ENCODE results near the gene FAM53A. TPM values are rescaled to one million over a fixed set of nuclear protein-coding genes. Genes with fewer than 3 reads are reported as not detected.

The FAM53A gene
- total RNA-seq, 4 donors from 2014 or later = 0.22 to 2.5 (median 0.47) TPM

DNA sequence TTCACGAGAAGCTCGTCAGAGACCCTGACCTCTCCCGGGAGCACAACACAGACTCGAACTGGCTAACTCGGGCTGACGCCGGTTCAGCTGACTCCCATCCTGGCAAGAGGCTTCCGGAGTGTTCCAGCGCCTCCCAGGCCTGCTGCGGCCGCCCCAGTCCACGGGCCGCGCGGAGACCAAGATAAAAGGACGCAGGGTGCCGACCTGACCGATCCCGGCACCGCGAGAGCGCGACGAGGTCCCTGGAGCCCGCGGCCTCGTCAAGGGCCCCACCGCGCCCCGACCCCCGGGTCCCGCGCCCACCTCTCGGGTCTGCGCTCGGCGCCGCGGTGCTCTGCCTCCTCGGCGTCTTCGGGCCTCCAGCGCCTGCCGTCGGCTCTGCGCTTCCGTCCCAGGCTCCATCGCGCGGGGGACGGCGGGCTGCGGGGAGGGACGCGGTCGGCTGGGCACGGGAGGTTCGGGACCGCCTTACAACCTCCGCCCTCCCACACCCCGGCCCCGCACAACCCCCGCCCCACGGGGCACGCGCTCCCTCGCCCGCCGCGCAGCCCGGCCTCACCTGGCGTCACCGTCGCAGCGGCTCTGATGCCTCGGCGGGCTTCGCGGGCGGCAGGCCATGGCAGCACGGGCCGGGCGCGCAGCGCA lies 27.6 kb upstream of the FAM53A start:
- peaks cover 16 to 78% (median 32%) of the 10 kb centered on the region in 3 donors for H3K4me1 ChIP-seq
- intact Hi-C loops (cut with DNase I) = no loop called here
- 0% methylated on average over 5 to 9 of the region's 85 CpGs for WGBS, 2 donors
- TF ChIP-seq POLR2A (IDR thresholded peaks at IDR 0.05) = no peak
- TF ChIP-seq, protein P1, sequence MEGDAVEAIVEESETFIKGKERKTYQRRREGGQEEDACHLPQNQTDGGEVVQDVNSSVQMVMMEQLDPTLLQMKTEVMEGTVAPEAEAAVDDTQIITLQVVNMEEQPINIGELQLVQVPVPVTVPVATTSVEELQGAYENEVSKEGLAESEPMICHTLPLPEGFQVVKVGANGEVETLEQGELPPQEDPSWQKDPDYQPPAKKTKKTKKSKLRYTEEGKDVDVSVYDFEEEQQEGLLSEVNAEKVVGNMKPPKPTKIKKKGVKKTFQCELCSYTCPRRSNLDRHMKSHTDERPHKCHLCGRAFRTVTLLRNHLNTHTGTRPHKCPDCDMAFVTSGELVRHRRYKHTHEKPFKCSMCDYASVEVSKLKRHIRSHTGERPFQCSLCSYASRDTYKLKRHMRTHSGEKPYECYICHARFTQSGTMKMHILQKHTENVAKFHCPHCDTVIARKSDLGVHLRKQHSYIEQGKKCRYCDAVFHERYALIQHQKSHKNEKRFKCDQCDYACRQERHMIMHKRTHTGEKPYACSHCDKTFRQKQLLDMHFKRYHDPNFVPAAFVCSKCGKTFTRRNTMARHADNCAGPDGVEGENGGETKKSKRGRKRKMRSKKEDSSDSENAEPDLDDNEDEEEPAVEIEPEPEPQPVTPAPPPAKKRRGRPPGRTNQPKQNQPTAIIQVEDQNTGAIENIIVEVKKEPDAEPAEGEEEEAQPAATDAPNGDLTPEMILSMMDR (IDR thresholded peaks at IDR 0.05) = no peak
- no peak for DNase-seq
- no peaks in the 10 kb centered on the region for H3K27me3 ChIP-seq
- peak overlapping the region; percentile 95 to 100 (median 98) for H3K27ac ChIP-seq
- peaks cover 0 to 28% (median 0%) of the 10 kb centered on the region in 3 donors for H3K36me3 ChIP-seq
- H3K4me3 ChIP-seq = peak overlapping the region; percentile 81 to 98 (median 91)
- no peaks in the 10 kb centered on the region for H3K9me3 ChIP-seq

DNA sequence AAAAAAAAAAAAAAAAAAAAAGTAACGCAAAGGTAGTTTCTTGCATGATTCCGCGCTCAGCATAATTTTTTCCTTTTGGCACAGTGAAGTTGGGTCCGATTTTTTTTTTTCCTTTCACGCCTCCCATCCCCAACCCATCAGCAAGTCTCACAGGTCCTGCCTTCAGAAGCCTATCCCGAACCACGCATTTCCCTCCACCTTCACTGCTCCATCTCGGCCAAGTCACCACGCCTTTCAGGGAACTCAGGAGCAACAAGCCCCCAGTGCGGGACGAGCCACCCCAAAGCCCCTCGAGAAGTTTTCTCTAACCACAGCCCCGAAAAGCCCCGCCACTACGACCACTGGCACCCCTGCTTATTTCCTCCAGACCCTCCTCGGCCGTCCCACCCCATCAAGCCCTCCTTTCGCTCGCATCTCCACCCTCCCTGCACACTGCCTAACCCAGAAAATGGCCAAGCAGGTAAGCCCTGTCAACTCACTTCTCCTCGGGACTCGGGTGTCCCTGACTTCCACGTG lies 27.0 kb upstream of the FAM53A start:
- no peak for DNase-seq
- H3K9me3 ChIP-seq = no peaks in the 10 kb centered on the region
- H3K27me3 ChIP-seq = no peaks in the 10 kb centered on the region
- peak overlapping the region; percentile 81 to 98 (median 91) for H3K4me3 ChIP-seq
- 3 to 5% methylated on average over 22 of the region's 22 CpGs for WGBS, 2 donors
- peaks cover 16 to 72% (median 32%) of the 10 kb centered on the region in 3 donors for H3K4me1 ChIP-seq
- peak overlapping the region; percentile 95 to 100 (median 98) for H3K27ac ChIP-seq
- TF ChIP-seq POLR2A (IDR thresholded peaks at IDR 0.05) = no peak
- TF ChIP-seq, protein P1 (IDR thresholded peaks at IDR 0.05) = no peak
- peaks cover 0 to 28% (median 1%) of the 10 kb centered on the region in 3 donors for H3K36me3 ChIP-seq
- intact Hi-C loops (cut with DNase I) = no loop called here

DNA sequence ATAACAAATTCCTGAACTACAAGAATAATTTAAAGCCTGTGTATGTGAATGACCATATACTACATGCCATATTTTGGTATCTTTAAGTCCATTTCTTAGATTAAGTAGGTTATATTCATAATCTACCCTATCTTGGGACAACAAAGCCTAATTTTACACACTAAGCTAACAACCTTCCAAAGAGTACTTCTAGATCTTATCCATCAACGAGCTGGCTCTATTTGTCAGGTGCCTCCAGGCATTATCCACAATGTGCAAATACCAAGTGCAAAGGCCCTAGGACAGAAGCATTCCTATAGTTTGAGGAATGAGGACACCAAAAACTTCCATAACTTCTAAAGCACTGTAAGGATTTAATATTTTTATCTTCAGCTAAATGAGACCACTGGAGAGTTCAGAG lies 24.5 kb upstream of the FAM53A start:
- Histone ChIP-seq H3K9me3 (no peaks in the 10 kb centered on the region), H3K36me3 (peaks cover 0 to 47% (median 4%) of the 10 kb centered on the region in 3 donors), H3K4me1 (peaks cover 8 to 49% (median 21%) of the 10 kb centered on the region in 3 donors), H3K27ac (no peak overlapping the region), H3K4me3 (no peak overlapping the region), H3K27me3 (no peaks in the 10 kb centered on the region)
- WGBS, 2 donors = 25 to 31% methylated on average over 1 of the region's 1 CpG
- no peak for DNase-seq
- intact Hi-C loops (cut with DNase I) = no loop called here
- no peak for TF ChIP-seq POLR2A (IDR thresholded peaks at IDR 0.05)
- TF ChIP-seq, protein P1 (IDR thresholded peaks at IDR 0.05) = no peak

DNA sequence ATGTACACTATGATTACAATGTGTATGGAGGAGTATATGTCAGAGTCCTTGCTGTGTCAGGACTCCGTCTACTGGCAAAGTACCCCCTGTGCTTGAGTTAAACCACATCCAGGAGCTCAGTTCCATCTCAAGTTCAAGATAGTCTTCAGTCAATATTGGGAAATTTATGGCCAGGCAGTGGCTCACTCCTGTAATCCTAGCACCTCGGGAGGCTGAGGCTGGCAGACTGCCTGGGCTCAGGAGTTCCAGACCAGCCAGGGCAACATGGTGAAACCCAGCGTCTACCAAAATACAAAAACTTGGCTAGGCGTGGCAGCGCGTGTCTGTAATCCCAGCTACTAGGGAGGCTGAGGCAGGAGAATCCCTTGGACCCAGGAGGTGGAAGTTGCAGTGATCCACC lies 22.2 kb upstream of the FAM53A start:
- no peak overlapping the region for H3K4me3 ChIP-seq
- 87 to 100% methylated on average over 1 to 5 of the region's 6 CpGs for WGBS, 2 donors
- peaks cover 0 to 69% (median 4%) of the 10 kb centered on the region in 3 donors for H3K36me3 ChIP-seq
- no peaks in the 10 kb centered on the region for H3K9me3 ChIP-seq
- H3K27me3 ChIP-seq = no peaks in the 10 kb centered on the region
- DNase-seq = no peak
- no peak overlapping the region for H3K27ac ChIP-seq
- intact Hi-C loops (cut with DNase I) = no loop called here
- TF ChIP-seq POLR2A (IDR thresholded peaks at IDR 0.05) = no peak
- TF ChIP-seq, protein P1 (IDR thresholded peaks at IDR 0.05) = no peak
- H3K4me1 ChIP-seq = peaks cover 0 to 56% (median 15%) of the 10 kb centered on the region in 3 donors

DNA sequence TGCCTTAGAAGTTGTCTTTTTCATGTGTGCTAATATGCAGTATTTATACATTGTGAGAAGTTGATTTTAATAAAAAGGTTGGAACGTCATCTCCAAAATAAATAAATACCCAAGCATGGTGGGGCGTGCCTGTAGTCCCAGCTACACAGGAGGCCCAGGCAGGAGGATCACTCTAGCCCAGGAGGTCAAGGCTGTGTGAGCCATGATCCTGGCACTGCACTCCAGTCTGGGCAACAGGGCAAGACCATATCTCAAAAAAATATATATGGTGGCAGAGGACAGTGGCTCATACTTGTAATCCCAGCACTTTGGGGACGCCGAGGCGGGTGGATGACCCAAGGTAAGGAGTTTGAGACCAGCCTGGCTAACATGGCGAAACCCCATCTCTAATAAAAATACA lies 21.6 kb upstream of the FAM53A start:
- H3K4me3 ChIP-seq = no peak overlapping the region
- peaks cover 0 to 50% (median 11%) of the 10 kb centered on the region in 3 donors for H3K4me1 ChIP-seq
- no peak overlapping the region for H3K27ac ChIP-seq
- 93 to 96% methylated on average over 6 of the region's 6 CpGs for WGBS, 2 donors
- H3K27me3 ChIP-seq = no peaks in the 10 kb centered on the region
- intact Hi-C loops (cut with DNase I) = no loop called here
- no peak for TF ChIP-seq POLR2A (IDR thresholded peaks at IDR 0.05)
- TF ChIP-seq, protein P1 (IDR thresholded peaks at IDR 0.05) = no peak
- DNase-seq = no peak
- H3K9me3 ChIP-seq = no peaks in the 10 kb centered on the region
- H3K36me3 ChIP-seq = peaks cover 0 to 76% (median 4%) of the 10 kb centered on the region in 3 donors
